Ovary (tissue), 3 donors: ENCODE results near the gene ERH.

Source experiments
- POLR2A ChIP-seq: fragments of 450-650 bp; IDR thresholded peaks from one replicate; pipeline ENCODE4 v1.6.1; 2017; ENCODE audit warnings: antibody characterized with exemption, mild to moderate bottlenecking, moderate library complexity
- TF ChIP-seq, protein P1 (sequence below), 3 donors: fragments of 450-650 bp in 2 of 3; fragments of 200-600 bp in 1 of 3; IDR thresholded peaks; one replicate each; pipeline versions ENCODE4 v1.5.1 to v1.8.0; 2016 to 2022; ENCODE audit warnings: antibody characterized with exemption in 3 of 3, mild to moderate bottlenecking in 1 of 3
- donor health status: DM: no; HTN: no; CAD: no.

DNA sequence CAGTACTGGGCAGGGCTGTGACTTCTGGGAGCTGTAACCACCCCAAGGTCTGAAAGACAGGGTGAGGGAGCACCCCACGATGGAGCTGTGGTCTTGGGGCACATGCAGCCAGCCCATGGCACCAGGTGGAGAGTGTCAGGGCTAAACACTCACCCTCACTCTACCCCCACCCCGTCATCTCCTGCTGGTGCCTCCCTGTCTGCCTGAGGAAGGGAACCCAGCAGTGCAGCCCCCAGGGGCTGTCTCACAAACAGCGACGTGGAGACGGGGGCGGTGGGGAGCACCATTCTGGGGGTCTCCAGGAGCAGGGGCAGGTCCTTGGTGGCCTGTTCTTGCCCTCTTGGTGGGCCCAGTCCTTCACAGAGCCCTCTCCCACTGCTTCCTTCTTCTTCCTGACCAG is 63.5 kb downstream of the ERH start:
- TF ChIP-seq, protein P1, sequence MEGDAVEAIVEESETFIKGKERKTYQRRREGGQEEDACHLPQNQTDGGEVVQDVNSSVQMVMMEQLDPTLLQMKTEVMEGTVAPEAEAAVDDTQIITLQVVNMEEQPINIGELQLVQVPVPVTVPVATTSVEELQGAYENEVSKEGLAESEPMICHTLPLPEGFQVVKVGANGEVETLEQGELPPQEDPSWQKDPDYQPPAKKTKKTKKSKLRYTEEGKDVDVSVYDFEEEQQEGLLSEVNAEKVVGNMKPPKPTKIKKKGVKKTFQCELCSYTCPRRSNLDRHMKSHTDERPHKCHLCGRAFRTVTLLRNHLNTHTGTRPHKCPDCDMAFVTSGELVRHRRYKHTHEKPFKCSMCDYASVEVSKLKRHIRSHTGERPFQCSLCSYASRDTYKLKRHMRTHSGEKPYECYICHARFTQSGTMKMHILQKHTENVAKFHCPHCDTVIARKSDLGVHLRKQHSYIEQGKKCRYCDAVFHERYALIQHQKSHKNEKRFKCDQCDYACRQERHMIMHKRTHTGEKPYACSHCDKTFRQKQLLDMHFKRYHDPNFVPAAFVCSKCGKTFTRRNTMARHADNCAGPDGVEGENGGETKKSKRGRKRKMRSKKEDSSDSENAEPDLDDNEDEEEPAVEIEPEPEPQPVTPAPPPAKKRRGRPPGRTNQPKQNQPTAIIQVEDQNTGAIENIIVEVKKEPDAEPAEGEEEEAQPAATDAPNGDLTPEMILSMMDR (IDR thresholded peaks at IDR 0.05), result no peak
- no peak for TF ChIP-seq POLR2A
